HG02885 (cell line): ENCODE results near the gene NPPB.

Experiments used
- ATAC-seq: cut with Tn5 transposase; IDR thresholded peaks from one replicate; pipeline ENCODE4 v1.9.1; 2021; ENCODE audit warnings: mild to moderate bottlenecking; ENCODE audit not compliant: unreplicated experiment, poor library complexity

NPPB gene

GRCh38 chr1:11858968-11859871 is 475 bp upstream of the NPPB start:
- no peak for ATAC-seq

DNA sequence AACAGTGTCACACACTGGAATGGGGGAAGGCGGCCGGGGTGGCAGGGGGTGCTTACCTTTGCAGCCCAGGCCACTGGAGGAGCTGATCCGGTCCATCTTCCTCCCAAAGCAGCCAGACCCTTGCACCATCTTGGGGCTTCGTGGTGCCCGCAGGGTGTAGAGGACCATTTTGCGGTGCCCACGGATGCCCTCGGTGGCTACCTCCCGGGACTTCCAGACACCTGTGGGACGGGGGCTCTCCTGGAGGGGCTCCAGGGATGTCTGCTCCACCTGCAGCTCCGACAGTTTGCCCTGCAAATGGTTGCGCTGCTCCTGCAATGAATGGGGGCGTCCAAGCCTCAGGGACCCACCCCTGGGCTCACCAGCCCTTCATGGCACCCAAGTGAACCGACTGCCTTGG is 587 bp downstream of the NPPB start:
- ATAC-seq = no peak

- no peak for ATAC-seq
These were observed 1.4 kb downstream of the NPPB start for GRCh38 chr1:11857164-11857851.

- no peak for ATAC-seq
These were observed 2.0 kb downstream of the NPPB start for GRCh38 chr1:11856698-11857097.

- ATAC-seq = no peak
These were observed 3.3 kb downstream of the NPPB start for GRCh38 chr1:11855430-11855829.

DNA sequence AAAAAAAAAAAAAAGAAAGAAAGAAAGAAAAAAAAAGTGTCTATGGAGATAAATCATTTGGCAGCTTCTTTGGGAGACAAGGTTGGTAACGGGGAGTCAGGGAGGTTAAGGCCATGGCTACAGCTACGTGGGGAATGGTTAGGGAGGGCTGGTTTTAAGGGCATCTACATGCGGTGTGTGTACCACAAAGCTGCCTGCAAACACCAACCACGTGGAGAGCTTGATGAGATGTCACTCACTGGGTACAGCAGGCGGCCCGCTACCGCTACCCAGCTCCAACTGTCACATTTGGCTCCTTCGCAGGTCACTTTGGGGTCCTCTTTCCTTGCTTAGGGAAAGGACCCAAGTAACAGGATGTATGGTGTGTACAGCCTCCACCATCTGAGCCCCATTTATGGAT is 4.2 kb downstream of the NPPB start:
- no peak for ATAC-seq

DNA sequence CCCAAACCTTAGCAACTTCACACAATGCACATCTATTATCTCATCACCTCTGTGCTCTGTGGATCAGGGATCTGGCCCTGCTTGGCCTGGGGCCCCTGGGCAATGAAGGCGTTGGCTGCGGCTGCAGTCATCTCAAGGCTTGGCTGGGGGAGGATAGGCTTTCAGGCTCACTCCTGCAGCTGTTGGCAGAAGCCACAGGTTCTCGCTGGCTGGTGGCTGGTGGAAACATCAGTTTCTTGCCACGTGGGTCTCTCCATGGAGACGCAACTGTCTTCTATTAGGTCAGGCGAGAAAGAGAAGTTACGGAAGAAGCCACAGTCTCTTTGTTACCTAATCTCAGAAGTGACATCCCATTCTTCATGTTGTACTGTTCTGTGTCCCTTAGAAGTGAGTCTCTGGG is 7.6 kb downstream of the NPPB start:
- no peak for ATAC-seq

GRCh38 chr1:11850156-11850555 is 8.6 kb downstream of the NPPB start:
- ATAC-seq = no peak

DNA sequence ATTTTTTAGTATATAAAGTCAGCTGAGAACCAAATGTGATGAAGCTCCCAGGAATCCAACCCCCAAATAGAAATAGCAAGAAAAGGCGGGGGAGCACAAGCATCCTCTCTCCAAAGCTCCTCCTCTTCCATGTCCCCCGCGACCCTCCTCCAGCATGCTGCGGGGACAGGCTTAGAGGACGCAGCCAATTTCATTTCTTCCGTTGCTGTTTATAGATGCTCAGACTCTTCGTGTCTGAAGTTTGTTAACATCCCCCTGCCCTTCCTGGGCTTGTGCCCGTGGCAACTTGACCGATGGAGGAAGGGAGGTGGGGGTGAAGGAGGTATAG is 10.4 kb downstream of the NPPB start:
- no peak for ATAC-seq

GRCh38 chr1:11847667-11848372 is 10.9 kb downstream of the NPPB start, which contains the start of gene NPPA:
Gene NPPA (minus strand): TSS chr1:11847783. CDS start chr1:11847684, 99 bp downstream.
- ATAC-seq = no peak

- ATAC-seq = no peak
These were observed 13.0 kb downstream of the NPPB start for GRCh38 chr1:11845641-11846335.

GRCh38 chr1:11842154-11843041 is 16.3 kb downstream of the NPPB start:
- no peak for ATAC-seq

- no peak for ATAC-seq
These were observed 17.2 kb downstream of the NPPB start for GRCh38 chr1:11841245-11842153.

- ATAC-seq = no peak
These were observed 18.7 kb downstream of the NPPB start for GRCh38 chr1:11839727-11840705.

DNA sequence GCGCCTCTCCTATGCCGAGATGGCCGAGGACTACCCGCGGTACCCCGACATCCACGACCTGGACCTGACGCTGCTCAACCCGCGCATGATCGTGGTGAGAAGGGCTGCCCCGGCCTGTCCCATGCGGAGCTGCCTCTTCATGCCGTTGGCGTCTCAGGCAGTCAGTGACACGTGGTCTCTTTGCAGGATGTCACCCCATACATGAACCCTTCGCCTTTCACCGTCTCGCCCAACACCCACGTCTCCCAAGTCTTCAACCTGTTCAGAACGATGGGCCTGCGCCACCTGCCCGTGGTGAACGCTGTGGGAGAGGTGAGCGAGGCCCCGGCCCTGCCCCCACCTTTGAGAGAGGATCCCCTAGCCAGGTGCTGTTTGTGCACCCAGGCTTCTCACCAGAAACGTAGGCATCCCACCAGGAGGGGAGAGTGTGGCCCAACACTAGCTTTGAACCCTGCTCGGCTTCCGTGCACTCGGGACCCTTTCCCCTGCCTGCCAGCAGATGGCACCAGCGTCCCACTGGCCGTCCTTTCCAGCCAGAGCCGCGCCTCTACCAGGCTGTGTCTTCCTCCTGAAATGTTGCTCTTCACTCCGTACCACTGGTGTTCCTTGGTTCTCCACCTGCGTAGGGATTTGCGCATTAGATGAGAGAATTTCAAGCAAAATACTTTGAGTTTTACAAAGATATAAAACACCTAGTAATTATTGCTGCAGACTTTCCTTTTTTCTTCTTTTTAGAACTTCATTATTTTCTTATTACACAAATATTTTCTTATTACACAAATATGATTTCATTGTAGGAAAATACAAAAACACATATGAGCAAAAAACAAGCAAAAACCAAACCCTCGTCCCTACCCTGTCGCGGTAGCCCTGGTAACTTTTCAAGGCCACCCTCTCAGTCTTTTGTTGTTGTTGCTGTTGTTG is 20.1 kb downstream of the NPPB start:
- ATAC-seq = peak; percentile 48

GRCh38 chr1:11837767-11838348 is 20.9 kb downstream of the NPPB start:
- no peak for ATAC-seq
